Adrenal gland (tissue), 12 donors: Measurements from ENCODE around the gene RYR2. TPM values are rescaled to one million over a fixed set of nuclear protein-coding genes. Genes with fewer than 3 reads are reported as not detected.
A peak's percentile ranks its signal among the peaks of the same experiment; 100 is the strongest.
"Not testable (repeated sequence)": the region's sequence is repeated elsewhere in the genome, so short reads cannot be mapped to it uniquely, and the experiment has no call there.

Experiments used
- DNase-seq, 7 donors: peaks; one replicate each; pipeline ENCODE4 v3.0.0-alpha.2; 2019 to 2020
- H3K27ac ChIP-seq, 5 donors: fragments of 200-600 bp; sonication (generic) in 4 of 5; 1 replicate in 3 of 5; 2 replicates in 2 of 5; pipeline versions ENCODE4 v1.5.1 to v1.8.0; 2016 to 2020; ENCODE audit warnings: mild to moderate bottlenecking in 1 of 5
- H3K27me3 ChIP-seq: fragments of 200-600 bp; 2 replicates; pipeline ENCODE4 v1.8.0; 2021
- H3K36me3 ChIP-seq, 2 donors: fragments of 200-600 bp; replicated peaks in 1 of 2; 1 replicate in 1 of 2; 2 replicates in 1 of 2; pipeline versions ENCODE4 v1.5.1 to v1.8.0; 2018 to 2022
- H3K4me1 ChIP-seq, 2 donors: fragments of 200-600 bp; replicated peaks in 1 of 2; 1 replicate in 1 of 2; 2 replicates in 1 of 2; pipeline versions ENCODE4 v1.5.1 to v1.8.0; 2018 to 2021
- H3K4me3 ChIP-seq, 4 donors: fragments of 200-600 bp; sonication (generic) in 3 of 4; one replicate each; pipeline ENCODE4 v1.5.1; 2016 to 2018
- H3K9me3 ChIP-seq, 3 donors: fragments of 200-600 bp; sonication (generic) in 1 of 3; replicated peaks in 1 of 3; 1 replicate in 2 of 3; 2 replicates in 1 of 3; pipeline versions ENCODE4 v1.5.1 to v1.8.0; 2016 to 2021
- CTCF ChIP-seq, 6 experiments: fragments of 450-650 bp in 4 of 6; fragments of 200-600 bp in 2 of 6; sonication (generic) in 1 of 6; IDR thresholded peaks; 1 replicate in 5 of 6; 2 replicates in 1 of 6; pipeline versions ENCODE4 v1.5.1 to v1.8.0; 2016 to 2021; ENCODE audit warnings: antibody characterized with exemption in 6 of 6, mild to moderate bottlenecking in 2 of 6, moderate library complexity in 1 of 6
- POLR2A ChIP-seq, 2 donors: fragments of 450-650 bp; IDR thresholded peaks; one replicate each; pipeline ENCODE4 v1.6.1; 2017; ENCODE audit warnings: antibody characterized with exemption in 2 of 2, mild to moderate bottlenecking in 2 of 2, moderate library complexity in 1 of 2
- WGBS, 4 donors: extraction: QIAGEN DNeasy Blood & Tissue Kit in 2 of 4; methylation state at CpG; one replicate each; pipeline versions ENCODE4 v1.1.5 to v1.1.7; 2013 to 2017; 5-methylcytosine and 5-hydroxymethylcytosine counted together
- intact Hi-C, 2 donors: fragments of 100-400 bp; cut with DNase I; formaldehyde crosslinking; loops; one replicate each; pipeline versions ENCODE4 v1.14.1 to v1.15.0; 2022 to 2023
- polyA plus RNA-seq, 3 donors: library from polyadenylated mRNA; stranded (reverse); fragments of 200-250 nt in 2 of 3; fragments of 350-450 nt in 1 of 3; fragmentation: Illumina TruSeq in 1 of 3; extraction: RNeasy Lipid Tissue Mini Kit (QIAGEN cat#74804) in 1 of 3; gene quantifications; one replicate each; pipeline ENCODE4 v1.2.3, GENCODE V29; 2013 to 2014
- total RNA-seq, 9 donors: library from RNA; depleted of rRNA in 4 of 9; stranded (reverse); fragments of >200 nt in 4 of 9; fragments of 120-200 nt in 1 of 9; fragmentation: NEBNext Ultra II Directional in 1 of 9; extraction: Animal tissue kit (Norgen Biotek cat#: 25700) in 1 of 9; gene quantifications; one replicate each; pipeline versions ENCODE4 v1.1.0 to v1.2.4, GENCODE V29; 2013 to 2023
- donor health status: healthy with polysubstance abuse.
- donor health status: Bipolar disorder and iron deficiency.
- donor health status: DM: yes; HTN: yes; CAD: no.
- donor health status: DM: no; HTN: no; CAD: no.
- donor health status: DM: no; HTN: no; CAD: no.
- donor health status: DM: yes; HTN: yes; CAD: no.

RYR2 gene
- total and polyA plus RNA-seq, 12 donors, result 0.07 to 6.3 (median 0.18) TPM; not detected in 1

DNA sequence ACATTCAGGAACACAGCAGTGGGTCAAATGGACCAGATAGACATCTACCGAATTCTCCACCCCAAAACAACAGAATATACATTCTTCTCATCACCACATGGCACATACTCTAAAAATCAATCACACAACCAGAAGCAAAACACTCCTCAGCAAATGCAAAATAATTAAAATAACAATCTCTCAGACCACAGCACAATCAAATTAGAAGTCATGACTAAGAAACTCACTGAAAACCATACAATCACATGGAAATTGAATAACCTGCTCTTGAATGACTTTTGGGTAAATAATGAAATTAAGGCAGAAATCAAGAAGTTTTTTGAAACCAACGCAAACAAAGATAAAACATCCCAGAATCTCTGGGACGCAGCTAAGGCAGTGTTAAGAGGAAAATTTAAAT, 799.5 kb downstream of the RYR2 start:
- 54 to 80% (median 68%) methylated on average over 3 of the region's 3 CpGs for WGBS, 4 donors
- intact Hi-C loops, result no loop called here
- H3K4me1 ChIP-seq, result no peaks in the 10 kb centered on the region
- H3K36me3 ChIP-seq, result no peaks in the 10 kb centered on the region
- no peaks in the 10 kb centered on the region for H3K9me3 ChIP-seq
- DNase-seq, result no peak
- H3K27ac ChIP-seq, result no peak overlapping the region
- no peak overlapping the region for H3K4me3 ChIP-seq
- no peak for TF ChIP-seq CTCF (IDR thresholded peaks at IDR 0.05)
- no peak for TF ChIP-seq POLR2A (IDR thresholded peaks at IDR 0.05)
- H3K27me3 ChIP-seq, result no peaks in the 10 kb centered on the region

GRCh38 chr1:237843516-237843915, 801.5 kb downstream of the RYR2 start:
- H3K9me3 ChIP-seq, H3K4me1 ChIP-seq, H3K36me3 ChIP-seq, DNase-seq, H3K27ac ChIP-seq, H3K4me3 ChIP-seq, intact Hi-C loops, H3K27me3 ChIP-seq: not testable (repeated sequence)
- 80 to 91% (median 87%) methylated on average over 3 of the region's 3 CpGs for WGBS, 4 donors

DNA sequence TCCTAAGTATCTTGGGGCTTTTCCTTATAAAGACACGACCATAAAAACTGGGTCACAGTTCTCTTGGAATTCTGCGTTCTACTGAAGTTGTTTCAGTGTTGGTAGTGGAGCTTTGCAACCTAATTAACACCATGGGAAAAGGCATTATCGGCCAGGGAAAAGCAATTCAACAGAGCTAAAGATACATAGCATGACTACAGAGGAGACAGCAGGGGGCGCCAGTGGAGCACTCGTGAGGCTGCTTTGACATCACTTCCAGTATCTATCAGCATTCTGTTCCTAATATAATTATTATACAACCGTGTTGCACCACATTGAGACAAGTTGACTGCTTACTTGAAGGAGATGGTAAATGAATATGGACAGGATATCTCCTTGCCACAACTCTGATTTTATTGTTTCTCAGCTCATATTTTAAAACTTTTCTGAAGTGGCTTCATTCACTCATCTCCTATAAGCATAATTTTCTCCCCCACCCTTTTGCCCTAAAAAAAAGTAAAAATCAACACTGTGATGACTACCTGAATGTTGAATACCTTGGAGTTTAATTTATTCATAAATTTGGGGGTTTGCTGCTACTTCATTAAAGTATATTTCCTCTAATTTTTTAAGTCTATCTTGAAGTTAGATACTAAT, 809.3 kb downstream of the RYR2 start:
- H3K27ac ChIP-seq, result no peak overlapping the region
- H3K4me1 ChIP-seq, result no peaks in the 10 kb centered on the region
- 10 to 19% (median 13%) methylated on average over 6 of the region's 6 CpGs for WGBS, 4 donors
- intact Hi-C loops, result no loop called here
- peak in 5 of 7 donors; percentile 27 to 59 (median 55) for DNase-seq
- H3K27me3 ChIP-seq, result no peaks in the 10 kb centered on the region
- H3K36me3 ChIP-seq, result no peaks in the 10 kb centered on the region
- TF ChIP-seq CTCF (IDR thresholded peaks at IDR 0.05) (peak; percentile 13 to 49 (median 32)), POLR2A (IDR thresholded peaks at IDR 0.05) (no peak)
- no peaks in the 10 kb centered on the region for H3K9me3 ChIP-seq
- H3K4me3 ChIP-seq, result no peak overlapping the region

DNA sequence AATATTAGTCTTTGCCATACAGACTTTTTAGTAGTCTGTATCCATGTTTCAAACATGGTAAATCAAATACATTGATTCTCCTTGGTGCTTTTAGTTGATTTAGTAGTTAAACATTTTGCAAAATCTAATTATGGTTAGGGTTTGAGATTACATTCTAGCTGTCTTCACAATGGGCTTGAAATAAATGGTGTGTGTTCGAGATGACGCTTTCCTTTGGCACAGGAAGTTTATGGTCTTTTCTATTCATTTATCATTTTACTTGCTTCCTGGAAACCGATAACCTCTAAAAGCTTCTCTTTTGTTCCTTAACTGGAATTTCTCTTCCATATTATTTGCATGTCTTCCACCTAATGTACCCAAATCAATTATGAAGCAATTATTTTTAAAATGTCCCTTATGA, 810.4 kb downstream of the RYR2 start:
- TF ChIP-seq CTCF (IDR thresholded peaks at IDR 0.05), result no peak
- no peak for TF ChIP-seq POLR2A (IDR thresholded peaks at IDR 0.05)

GRCh38 chr1:237857455-237857854, 815.5 kb downstream of the RYR2 start:
- Histone ChIP-seq H3K4me3 (no peak overlapping the region), H3K36me3 (no peaks in the 10 kb centered on the region), H3K27ac (no peak overlapping the region), H3K27me3 (no peaks in the 10 kb centered on the region), H3K4me1 (no peaks in the 10 kb centered on the region), H3K9me3 (no peaks in the 10 kb centered on the region)
- TF ChIP-seq CTCF (IDR thresholded peaks at IDR 0.05) (no peak), POLR2A (IDR thresholded peaks at IDR 0.05) (no peak)
- intact Hi-C loops, result no loop called here
- 81 to 86% (median 83%) methylated on average over 7 of the region's 7 CpGs for WGBS, 4 donors
- DNase-seq, result no peak

More for the DNA sequence above, 810.4 kb downstream of the RYR2 start:
- no peak overlapping the region for H3K4me3 ChIP-seq
- no peaks in the 10 kb centered on the region for H3K36me3 ChIP-seq
- H3K4me1 ChIP-seq, result no peaks in the 10 kb centered on the region
- 51 to 53% (median 53%) methylated on average over 3 of the region's 3 CpGs for WGBS, 4 donors
- no peaks in the 10 kb centered on the region for H3K27me3 ChIP-seq
- intact Hi-C loops, result no loop called here
- no peaks in the 10 kb centered on the region for H3K9me3 ChIP-seq
- DNase-seq, result no peak
- no peak overlapping the region for H3K27ac ChIP-seq
